ENCODE measurements around the gene E2F6. TPM values are rescaled to one million over a fixed set of nuclear protein-coding genes. Genes with fewer than 3 reads are reported as not detected.

The E2F6 gene
- total and polyA plus RNA-seq, 4 donors: 3.5 to 7.7 (median 4.8) TPM

DNA sequence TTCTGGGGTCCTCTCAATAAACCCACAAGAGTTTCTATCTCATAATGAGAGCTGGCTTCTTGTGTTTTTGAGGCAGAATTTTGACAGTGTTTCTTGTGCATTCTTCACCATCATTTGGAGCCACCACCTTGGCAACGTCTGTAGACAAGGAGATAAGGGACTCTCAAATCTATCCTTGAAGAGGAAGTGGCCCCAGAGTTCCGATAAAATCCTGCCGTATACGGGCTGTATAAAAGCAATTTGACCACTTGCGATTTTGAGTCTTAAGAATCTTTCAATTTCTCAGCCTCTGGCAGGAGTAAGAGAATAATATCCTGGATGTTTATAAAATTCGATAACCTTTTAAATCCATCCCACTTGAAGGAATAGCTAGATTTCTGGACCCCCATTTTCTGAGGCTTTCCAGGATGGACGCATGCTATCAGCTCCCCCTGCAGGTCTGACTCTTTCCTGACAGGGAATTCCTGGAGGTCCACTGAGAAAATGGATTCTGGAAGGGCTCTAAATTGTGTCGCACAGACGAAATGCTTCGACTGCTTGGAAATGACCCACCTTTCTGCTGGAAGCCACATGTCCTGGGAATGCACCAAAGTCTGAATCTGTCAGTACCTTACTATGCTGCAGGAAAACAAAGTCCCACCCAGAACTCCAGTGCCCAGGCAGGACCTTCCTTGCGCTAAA, 54.1 kb downstream of the E2F6 start:
- peak overlapping the region in 2 of 3 donors; percentile 47 to 66 for H3K4me3 ChIP-seq (ENCODE audit: low read depth in 1 of 3, low read length in 3 of 3)
- no peak overlapping the region for H3K27ac ChIP-seq (ENCODE audit: low read depth in 1 of 2, low read length in 2 of 2)
- H3K4me1 ChIP-seq (ENCODE audit: control insufficient read depth in 4 of 4, insufficient read depth in 4 of 4, low read length in 3 of 4): peaks cover 0 to 8% (median 0%) of the 10 kb centered on the region in 4 donors
- H3K9ac ChIP-seq (ENCODE audit: low read depth in 1 of 2, low read length in 2 of 2): peak overlapping the region; percentile 5 to 18
- no peaks in the 10 kb centered on the region for H3K9me3 ChIP-seq (ENCODE audit: control insufficient read depth in 4 of 4, low read length in 3 of 4)
- H3K27me3 ChIP-seq (ENCODE audit: control insufficient read depth in 4 of 4, insufficient read depth in 4 of 4, low read length in 3 of 4): no peaks in the 10 kb centered on the region
- TF ChIP-seq RAD21 (IDR thresholded peaks at IDR 0.05): peak; percentile 97 to 98
- TF ChIP-seq, protein P1, sequence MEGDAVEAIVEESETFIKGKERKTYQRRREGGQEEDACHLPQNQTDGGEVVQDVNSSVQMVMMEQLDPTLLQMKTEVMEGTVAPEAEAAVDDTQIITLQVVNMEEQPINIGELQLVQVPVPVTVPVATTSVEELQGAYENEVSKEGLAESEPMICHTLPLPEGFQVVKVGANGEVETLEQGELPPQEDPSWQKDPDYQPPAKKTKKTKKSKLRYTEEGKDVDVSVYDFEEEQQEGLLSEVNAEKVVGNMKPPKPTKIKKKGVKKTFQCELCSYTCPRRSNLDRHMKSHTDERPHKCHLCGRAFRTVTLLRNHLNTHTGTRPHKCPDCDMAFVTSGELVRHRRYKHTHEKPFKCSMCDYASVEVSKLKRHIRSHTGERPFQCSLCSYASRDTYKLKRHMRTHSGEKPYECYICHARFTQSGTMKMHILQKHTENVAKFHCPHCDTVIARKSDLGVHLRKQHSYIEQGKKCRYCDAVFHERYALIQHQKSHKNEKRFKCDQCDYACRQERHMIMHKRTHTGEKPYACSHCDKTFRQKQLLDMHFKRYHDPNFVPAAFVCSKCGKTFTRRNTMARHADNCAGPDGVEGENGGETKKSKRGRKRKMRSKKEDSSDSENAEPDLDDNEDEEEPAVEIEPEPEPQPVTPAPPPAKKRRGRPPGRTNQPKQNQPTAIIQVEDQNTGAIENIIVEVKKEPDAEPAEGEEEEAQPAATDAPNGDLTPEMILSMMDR (IDR thresholded peaks at IDR 0.05; ENCODE audit: low read depth, low read length, missing input control): peak; percentile 80
- no peak for TF ChIP-seq SP1 (IDR thresholded peaks at IDR 0.05)
- TF ChIP-seq JUND (IDR thresholded peaks at IDR 0.05): no peak
- TF ChIP-seq YY1 (IDR thresholded peaks at IDR 0.05): peak; percentile 19
- TF ChIP-seq, protein P2, sequence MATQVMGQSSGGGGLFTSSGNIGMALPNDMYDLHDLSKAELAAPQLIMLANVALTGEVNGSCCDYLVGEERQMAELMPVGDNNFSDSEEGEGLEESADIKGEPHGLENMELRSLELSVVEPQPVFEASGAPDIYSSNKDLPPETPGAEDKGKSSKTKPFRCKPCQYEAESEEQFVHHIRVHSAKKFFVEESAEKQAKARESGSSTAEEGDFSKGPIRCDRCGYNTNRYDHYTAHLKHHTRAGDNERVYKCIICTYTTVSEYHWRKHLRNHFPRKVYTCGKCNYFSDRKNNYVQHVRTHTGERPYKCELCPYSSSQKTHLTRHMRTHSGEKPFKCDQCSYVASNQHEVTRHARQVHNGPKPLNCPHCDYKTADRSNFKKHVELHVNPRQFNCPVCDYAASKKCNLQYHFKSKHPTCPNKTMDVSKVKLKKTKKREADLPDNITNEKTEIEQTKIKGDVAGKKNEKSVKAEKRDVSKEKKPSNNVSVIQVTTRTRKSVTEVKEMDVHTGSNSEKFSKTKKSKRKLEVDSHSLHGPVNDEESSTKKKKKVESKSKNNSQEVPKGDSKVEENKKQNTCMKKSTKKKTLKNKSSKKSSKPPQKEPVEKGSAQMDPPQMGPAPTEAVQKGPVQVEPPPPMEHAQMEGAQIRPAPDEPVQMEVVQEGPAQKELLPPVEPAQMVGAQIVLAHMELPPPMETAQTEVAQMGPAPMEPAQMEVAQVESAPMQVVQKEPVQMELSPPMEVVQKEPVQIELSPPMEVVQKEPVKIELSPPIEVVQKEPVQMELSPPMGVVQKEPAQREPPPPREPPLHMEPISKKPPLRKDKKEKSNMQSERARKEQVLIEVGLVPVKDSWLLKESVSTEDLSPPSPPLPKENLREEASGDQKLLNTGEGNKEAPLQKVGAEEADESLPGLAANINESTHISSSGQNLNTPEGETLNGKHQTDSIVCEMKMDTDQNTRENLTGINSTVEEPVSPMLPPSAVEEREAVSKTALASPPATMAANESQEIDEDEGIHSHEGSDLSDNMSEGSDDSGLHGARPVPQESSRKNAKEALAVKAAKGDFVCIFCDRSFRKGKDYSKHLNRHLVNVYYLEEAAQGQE (IDR thresholded peaks at IDR 0.05): no peak
- TF ChIP-seq, protein P3, sequence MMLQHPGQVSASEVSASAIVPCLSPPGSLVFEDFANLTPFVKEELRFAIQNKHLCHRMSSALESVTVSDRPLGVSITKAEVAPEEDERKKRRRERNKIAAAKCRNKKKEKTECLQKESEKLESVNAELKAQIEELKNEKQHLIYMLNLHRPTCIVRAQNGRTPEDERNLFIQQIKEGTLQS (IDR thresholded peaks at IDR 0.05): no peak
- TF ChIP-seq, protein P4, sequence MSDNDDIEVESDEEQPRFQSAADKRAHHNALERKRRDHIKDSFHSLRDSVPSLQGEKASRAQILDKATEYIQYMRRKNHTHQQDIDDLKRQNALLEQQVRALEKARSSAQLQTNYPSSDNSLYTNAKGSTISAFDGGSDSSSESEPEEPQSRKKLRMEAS (IDR thresholded peaks at IDR 0.05): no peak
- TF ChIP-seq, protein P5, sequence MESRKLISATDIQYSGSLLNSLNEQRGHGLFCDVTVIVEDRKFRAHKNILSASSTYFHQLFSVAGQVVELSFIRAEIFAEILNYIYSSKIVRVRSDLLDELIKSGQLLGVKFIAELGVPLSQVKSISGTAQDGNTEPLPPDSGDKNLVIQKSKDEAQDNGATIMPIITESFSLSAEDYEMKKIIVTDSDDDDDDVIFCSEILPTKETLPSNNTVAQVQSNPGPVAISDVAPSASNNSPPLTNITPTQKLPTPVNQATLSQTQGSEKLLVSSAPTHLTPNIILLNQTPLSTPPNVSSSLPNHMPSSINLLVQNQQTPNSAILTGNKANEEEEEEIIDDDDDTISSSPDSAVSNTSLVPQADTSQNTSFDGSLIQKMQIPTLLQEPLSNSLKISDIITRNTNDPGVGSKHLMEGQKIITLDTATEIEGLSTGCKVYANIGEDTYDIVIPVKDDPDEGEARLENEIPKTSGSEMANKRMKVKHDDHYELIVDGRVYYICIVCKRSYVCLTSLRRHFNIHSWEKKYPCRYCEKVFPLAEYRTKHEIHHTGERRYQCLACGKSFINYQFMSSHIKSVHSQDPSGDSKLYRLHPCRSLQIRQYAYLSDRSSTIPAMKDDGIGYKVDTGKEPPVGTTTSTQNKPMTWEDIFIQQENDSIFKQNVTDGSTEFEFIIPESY (IDR thresholded peaks at IDR 0.05): no peak
- TF ChIP-seq HNF4G (IDR thresholded peaks at IDR 0.05): no peak
- WGBS: 28% methylated on average over 11 of the region's 11 CpGs
- no peak for DNase-seq (ENCODE audit: low spot score)
- no peaks in the 10 kb centered on the region for H3K36me3 ChIP-seq (ENCODE audit: control insufficient read depth in 4 of 4, insufficient read depth in 3 of 4, low read depth in 1 of 4, low read length in 3 of 4)

DNA sequence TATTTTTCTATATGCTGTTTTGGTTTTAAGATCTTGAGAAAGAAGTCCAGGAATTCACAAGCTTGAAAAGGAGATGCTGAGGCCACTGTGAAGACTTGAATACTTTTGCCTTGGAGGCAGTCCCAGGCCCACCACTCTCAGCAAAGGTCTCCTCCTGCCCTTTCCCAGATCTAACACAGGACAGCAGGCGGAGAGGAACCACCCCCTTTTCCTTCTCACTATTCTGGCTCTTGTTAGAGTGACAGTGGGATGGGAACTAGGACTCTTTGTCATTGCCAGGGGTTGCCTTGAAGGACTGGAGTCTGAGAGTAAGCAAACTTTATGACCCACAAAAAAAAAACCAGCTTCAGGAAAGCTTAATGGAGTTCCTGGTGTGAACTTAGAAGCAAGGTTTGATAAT, 54.7 kb downstream of the E2F6 start:
- 94% methylated on average over 1 of the region's 1 CpG for WGBS
- H3K36me3 ChIP-seq (ENCODE audit: control insufficient read depth in 4 of 4, insufficient read depth in 3 of 4, low read depth in 1 of 4, low read length in 3 of 4): no peaks in the 10 kb centered on the region
- H3K4me1 ChIP-seq (ENCODE audit: control insufficient read depth in 4 of 4, insufficient read depth in 4 of 4, low read length in 3 of 4): peaks cover 0 to 8% (median 0%) of the 10 kb centered on the region in 4 donors
- H3K9me3 ChIP-seq (ENCODE audit: control insufficient read depth in 4 of 4, low read length in 3 of 4): no peaks in the 10 kb centered on the region
- no peaks in the 10 kb centered on the region for H3K27me3 ChIP-seq (ENCODE audit: control insufficient read depth in 4 of 4, insufficient read depth in 4 of 4, low read length in 3 of 4)
- H3K4me3 ChIP-seq (ENCODE audit: low read depth in 1 of 3, low read length in 3 of 3): no peak overlapping the region
- no peak overlapping the region for H3K27ac ChIP-seq (ENCODE audit: low read depth in 1 of 2, low read length in 2 of 2)
- DNase-seq (ENCODE audit: low spot score): no peak
- H3K9ac ChIP-seq (ENCODE audit: low read depth in 1 of 2, low read length in 2 of 2): no peak overlapping the region
- TF ChIP-seq HNF4A (conservative IDR thresholded peaks at IDR 0.05): no peak
- TF ChIP-seq FOXA1 (IDR thresholded peaks at IDR 0.05): no peak
- TF ChIP-seq SP1 (IDR thresholded peaks at IDR 0.05): no peak
- no peak for TF ChIP-seq RXRA (IDR thresholded peaks at IDR 0.05)
- no peak for TF ChIP-seq HNF4G (IDR thresholded peaks at IDR 0.05)
- TF ChIP-seq, protein P1 (IDR thresholded peaks at IDR 0.05; ENCODE audit: low read depth, low read length, missing input control): no peak
- TF ChIP-seq, protein P4 (IDR thresholded peaks at IDR 0.05): no peak
- no peak for TF ChIP-seq GABPA (IDR thresholded peaks at IDR 0.05 in 1 of 2, conservative IDR thresholded peaks at IDR 0.05 in 1 of 2)
- TF ChIP-seq FOXA2 (IDR thresholded peaks at IDR 0.05): no peak
- TF ChIP-seq, protein P3 (IDR thresholded peaks at IDR 0.05): no peak
- TF ChIP-seq YY1 (IDR thresholded peaks at IDR 0.05): no peak
- no peak for TF ChIP-seq TAF1 (conservative IDR thresholded peaks at IDR 0.05)
- TF ChIP-seq NR2F2 (IDR thresholded peaks at IDR 0.05): no peak
- no peak for TF ChIP-seq RAD21 (IDR thresholded peaks at IDR 0.05)
- no peak for TF ChIP-seq EGR1 (IDR thresholded peaks at IDR 0.05; ENCODE audit: low read depth in 2 of 2)
